GM18858 (cell line): ENCODE results near the gene DNAJC5.
"Not testable (repeated sequence)": the region's sequence is repeated elsewhere in the genome, so short reads cannot be mapped to it uniquely, and the experiment has no call there.

ENCODE experiments used
- ATAC-seq: cut with Tn5 transposase; IDR thresholded peaks from one replicate; pipeline ENCODE4 v1.9.1; 2021; ENCODE audit not compliant: unreplicated experiment

The DNAJC5 gene

GRCh38 chr20:63903796-63904561, 9.1 kb downstream of the DNAJC5 start:
- ATAC-seq: no peak

DNA sequence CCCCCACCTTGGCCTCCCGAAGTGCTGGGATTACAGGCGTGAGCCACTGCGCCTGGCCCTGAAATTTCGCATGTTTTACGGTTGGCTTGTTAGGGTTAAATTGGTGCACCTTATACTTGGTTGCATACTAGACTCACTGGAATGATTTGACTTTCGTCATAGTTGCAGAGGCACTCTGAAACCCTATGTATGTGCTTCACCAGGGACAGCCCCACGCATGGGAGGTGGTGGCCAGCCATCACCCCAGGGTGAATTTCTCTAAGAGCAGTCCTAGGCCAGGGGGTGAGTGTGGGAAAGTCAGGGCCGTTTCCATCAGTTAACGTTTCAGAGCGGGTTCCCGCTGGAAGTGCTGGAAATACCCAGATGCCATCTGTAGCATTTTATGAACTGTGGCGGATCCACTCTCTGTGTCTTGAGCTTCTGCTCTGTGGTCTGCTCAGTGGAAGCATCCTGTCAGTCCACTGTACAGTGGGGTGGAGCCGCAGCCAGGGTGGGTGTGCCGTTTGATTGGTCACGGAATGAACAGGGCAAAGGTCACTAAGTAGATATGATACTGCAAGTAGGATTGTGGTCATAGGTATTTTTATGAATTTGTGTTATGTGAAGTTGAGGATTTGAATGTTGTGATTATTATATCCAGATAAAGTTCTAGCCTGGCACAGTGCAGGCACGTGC, 13.2 kb downstream of the DNAJC5 start:
- ATAC-seq: no peak

DNA sequence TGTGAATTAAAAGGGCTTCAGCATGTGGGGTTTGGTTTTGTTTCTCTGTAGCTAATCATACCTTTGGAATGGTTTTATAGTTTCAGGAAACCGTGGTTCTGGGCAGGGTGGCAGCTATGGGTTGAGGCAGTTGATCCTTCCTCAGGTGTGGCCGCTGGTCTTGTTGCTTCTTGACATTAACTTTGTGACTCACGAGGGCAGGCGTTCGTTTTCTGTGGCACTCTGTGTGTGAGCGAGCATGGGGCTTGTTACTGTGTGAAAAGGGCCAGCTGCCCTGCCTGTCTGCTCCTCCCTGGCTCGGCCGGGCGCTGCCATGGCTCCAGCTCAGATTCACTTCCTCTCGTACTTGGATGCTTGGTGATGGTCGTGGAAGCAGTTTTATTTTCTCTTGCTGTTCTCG, 16.2 kb downstream of the DNAJC5 start:
- no peak for ATAC-seq

GRCh38 chr20:63913768-63914167, 18.8 kb downstream of the DNAJC5 start:
- ATAC-seq: no peak

DNA sequence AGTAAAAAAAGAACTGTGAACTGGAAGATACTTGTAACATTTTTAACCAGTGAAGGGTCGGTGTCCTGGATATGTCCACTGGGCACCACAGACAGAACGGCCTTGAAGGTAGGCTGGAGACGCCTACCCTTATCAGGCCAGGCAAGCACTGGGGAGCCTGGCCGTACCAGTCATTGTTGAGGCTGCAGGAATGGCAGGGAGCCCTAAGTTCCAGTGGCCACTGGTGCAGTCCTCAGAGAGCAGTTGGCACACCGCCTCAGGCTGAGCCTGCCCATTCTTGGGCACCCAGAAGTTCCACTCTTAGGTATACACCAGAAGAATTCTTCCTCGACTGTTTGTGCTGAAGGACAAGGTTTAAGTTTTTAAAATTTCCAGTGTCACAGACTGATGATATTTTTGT, 20.5 kb downstream of the DNAJC5 start:
- ATAC-seq: no peak

- not testable (repeated sequence) for ATAC-seq
Measured at GRCh38 chr20:63916371-63916939, 21.5 kb downstream of the DNAJC5 start.

DNA sequence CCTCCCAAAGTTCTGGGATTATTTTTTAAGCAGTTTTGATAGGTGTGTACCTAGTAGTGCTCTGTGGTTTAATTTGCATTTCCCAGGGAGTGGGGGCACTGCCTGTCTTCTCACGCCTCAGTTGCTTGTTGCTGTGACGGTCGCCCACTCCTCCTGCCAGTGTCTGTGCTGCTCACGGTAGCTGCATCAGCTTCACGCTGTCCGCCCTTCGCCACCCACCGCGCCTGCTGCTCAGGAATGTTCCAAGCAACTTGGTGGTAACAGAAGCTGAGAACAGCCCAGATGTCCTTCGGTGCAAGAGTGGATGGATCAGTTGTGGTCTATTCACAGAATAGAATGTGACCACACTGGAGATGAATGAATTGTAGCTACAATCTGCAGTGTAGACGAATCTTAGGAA, 22.9 kb downstream of the DNAJC5 start:
- no peak for ATAC-seq

DNA sequence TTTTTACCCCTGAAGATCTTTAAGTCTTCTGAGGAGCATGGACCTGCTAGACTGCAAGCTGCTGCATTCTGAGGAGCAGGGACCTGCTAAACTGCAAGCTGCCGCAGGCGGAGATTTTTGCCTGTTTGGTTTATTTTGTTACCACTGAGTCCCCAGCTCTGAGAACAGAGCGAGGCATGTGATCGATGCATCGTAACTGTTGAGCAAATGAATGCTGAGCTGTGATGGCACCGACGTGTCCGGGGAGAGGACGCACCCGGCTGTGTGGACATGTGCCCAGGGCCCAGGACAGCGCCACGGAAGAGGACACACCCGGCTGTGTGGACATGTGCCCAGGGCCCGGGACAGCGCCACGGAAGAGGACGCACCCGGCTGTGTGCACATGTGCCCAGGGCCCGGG, 24.2 kb downstream of the DNAJC5 start:
- no peak for ATAC-seq

DNA sequence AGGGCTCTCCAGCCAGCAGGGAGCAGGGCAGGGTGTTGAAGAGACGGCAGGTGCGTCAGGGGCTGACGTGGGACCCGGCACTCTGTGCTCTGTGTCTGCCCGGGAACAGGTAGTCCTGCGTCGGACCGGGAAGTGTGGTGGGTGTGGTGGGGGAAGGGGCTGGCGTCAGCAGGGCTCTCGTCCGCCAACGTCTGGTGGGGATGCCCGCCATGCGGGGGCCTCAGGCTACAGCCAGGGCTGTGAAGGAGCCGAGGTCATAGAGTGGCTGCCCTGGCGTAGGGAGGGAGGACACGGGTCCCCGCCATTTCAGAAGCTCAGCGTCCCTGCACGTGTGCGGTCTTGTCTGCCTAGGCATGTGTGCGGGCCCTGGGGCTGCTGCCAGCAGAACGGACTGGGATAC, 25.3 kb downstream of the DNAJC5 start:
- ATAC-seq: no peak

DNA sequence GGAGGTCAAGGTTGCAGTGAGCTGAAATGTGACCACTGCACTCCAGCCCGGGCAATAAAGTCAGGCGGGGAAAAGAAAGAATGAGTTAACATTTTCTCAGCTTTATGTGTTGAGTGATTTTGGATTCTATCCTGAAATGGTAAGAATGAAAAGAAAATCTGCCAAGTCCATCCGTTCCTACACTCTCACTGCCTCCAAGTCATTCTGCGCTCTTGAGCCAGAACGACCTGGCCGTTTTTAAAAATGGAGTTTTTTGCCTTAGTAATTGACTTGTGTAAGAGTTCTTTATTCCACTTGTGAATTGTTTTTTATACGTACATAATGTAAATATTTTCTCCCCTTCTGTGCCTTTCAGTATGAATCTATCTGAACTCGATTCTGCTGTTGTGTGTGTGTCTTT, 28.7 kb downstream of the DNAJC5 start:
- ATAC-seq: no peak

DNA sequence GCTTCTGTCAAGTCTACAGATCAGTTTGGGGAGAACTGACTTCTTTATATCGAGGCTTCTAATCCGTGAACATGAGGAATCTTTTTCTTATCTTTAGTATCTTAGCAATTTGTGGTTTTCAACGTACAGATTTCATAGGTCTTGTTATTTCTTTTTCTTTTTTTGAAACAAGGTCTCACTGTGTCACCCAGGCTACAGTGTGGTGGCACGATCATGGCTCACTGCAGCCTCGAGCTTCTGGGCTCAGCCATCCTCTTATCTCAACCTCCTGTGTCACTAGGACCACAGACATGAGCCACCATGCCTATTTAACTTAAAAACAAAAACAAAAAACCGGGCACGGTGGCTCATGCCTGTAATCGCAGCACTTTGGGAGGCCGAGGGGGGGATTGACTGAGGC, 29.3 kb downstream of the DNAJC5 start:
- ATAC-seq: no peak

DNA sequence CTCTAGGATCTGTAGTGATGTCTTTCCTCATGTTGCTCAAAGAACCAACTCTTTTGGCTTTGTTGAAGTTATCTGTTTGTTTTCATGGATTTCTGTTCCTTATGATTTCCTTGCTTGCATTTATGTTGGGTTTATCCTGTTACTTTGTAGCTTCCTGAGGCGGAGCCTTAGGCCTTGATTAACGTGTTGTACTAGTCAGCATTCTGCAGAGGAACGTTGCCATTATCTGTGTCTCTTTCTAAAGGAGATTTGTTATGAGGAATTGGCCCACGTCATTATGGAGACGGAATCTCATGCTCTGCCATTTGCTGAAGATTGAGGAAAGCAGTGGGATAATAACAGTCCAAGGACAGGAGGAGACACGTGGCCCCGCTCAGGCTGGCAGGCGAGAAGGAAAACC, 31.4 kb downstream of the DNAJC5 start:
- no peak for ATAC-seq

DNA sequence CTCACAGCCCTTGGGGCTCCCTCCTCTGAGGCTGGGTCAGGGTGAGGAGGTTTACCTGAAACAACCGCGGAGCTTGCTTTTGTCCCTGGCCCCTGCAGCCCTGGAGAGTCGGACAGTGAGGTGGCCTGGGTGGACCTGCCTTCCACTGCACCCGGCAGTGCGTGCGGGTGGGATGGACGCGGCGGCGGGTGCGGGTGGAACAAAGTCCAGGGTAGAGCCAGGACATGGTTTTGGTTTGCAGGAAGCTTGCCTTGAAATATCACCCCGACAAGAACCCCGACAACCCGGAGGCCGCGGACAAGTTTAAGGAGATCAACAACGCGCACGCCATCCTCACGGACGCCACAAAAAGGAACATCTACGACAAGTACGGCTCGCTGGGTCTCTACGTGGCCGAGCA, 34.1 kb downstream of the DNAJC5 start:
- ATAC-seq: no peak

GRCh38 chr20:63929473-63929883, 34.6 kb downstream of the DNAJC5 start:
- not testable (repeated sequence) for ATAC-seq

GRCh38 chr20:63930971-63931553, 36.1 kb downstream of the DNAJC5 start:
- no peak for ATAC-seq

DNA sequence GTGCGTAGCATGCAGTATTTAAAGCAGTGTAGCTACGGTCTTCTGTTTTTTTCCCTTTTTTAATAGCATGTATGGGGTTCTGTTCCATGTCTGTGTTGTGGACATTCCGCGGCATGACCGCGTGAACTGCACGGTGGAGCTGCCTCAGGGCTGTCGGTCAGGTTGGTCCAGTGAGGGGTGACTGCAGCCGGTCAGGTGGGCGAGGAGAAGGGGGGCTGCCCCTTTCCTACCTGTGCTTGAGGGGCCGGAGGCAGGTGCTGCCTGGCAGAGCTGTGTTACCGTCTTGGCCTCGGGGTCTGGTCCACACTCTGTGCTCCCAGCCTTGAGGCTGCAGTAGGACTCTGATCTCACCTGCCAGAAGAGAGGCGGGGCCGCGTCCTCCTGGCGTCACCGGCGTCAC, 36.8 kb downstream of the DNAJC5 start:
- ATAC-seq: no peak

- ATAC-seq: no peak
Measured at GRCh38 chr20:63932606-63933160, 37.8 kb downstream of the DNAJC5 start.

DNA sequence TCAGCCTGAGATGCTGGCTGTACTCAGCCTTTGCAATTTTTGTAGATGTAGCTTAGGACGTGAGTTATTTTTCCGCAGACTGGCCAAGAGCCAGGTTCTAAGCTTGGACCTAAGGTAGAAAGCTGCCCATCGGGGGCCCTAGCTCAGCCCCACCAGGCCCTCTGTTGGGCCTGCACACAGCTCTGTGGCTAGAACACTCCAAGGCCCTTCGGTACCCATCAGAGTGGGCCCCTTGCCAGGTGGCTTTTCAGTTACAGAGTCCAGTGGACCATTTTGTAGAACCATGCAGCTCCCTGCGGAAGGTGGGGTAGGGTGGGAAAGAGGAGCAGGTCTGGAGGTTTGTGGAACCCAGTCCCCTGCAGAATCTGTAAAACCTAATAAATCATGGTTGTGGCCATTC, 38.7 kb downstream of the DNAJC5 start:
- no peak for ATAC-seq

DNA sequence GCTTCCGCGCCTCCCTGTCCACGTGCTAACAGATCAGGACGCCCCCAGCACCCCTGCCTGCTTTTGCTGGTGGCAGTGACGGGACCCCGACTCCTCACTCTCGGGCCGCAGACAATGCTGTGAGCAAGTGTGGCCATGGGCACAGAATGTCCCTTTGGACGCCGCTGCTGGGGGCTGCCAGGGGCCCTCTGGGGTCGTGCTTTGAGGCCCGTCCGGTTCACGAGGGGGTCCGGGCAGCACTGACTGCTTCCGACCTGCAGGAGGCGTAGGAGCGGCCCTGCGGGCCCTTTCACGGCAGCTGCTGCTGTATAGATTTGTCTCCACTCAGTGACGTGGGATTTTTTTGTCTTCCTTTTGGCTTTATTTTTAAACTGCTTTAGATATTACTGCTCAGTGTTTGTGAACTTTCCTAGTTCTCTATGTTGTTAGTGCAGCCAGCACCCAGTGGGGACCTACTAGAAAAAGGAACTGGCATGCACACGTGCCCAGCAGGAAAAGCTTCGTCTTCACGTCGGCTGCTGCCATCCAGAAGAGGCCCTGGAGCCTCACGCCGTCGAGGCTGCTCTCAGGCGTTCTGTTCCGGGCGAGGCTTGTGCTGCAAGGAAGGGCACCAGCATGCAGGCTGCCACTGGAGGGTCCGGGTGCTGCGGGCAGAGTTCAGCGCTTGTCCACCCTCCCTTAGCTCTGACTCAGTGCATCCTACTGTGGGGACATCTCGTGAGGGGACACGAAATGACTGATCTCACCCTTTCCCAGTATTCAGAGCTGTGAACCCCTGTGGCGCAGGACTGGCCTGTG, 39.5 kb downstream of the DNAJC5 start:
- ATAC-seq: no peak

GRCh38 chr20:63935447-63935846, 40.5 kb downstream of the DNAJC5 start:
- ATAC-seq: no peak

- ATAC-seq: no peak
Measured at GRCh38 chr20:63937596-63937995, 42.7 kb downstream of the DNAJC5 start.
